ENCODE measurements around the gene SIL1.
A peak's percentile ranks its signal among the peaks of the same experiment; 100 is the strongest.

The SIL1 gene

GRCh38 chr5:138979684-138980280, 218.4 kb downstream of the SIL1 start:
- TF ChIP-seq CTCF (IDR thresholded peaks at IDR 0.05; ENCODE audit: low read depth, low read length), result no peak
- no peak for DNase-seq (ENCODE audit: low read depth in 2 of 2)
- H3K4me3 ChIP-seq (replicated peaks in 1 of 2; ENCODE audit: low read depth in 2 of 2, low read length in 2 of 2), result no peak overlapping the region

- H3K4me3 ChIP-seq (replicated peaks in 1 of 2; ENCODE audit: low read depth in 2 of 2, low read length in 2 of 2), result no peak overlapping the region
- no peak for TF ChIP-seq CTCF (IDR thresholded peaks at IDR 0.05; ENCODE audit: low read depth, low read length)
- DNase-seq (ENCODE audit: low read depth in 2 of 2), result no peak
Measured at GRCh38 chr5:138978581-138978980, 219.6 kb downstream of the SIL1 start.

- DNase-seq (ENCODE audit: low read depth in 2 of 2), result peak in 1 of 2 donors; percentile 43
- H3K4me3 ChIP-seq (replicated peaks in 1 of 2; ENCODE audit: low read depth in 2 of 2, low read length in 2 of 2), result no peak overlapping the region
- TF ChIP-seq CTCF (IDR thresholded peaks at IDR 0.05; ENCODE audit: low read depth, low read length), result no peak
Measured at GRCh38 chr5:138978080-138978479, 220.1 kb downstream of the SIL1 start.

GRCh38 chr5:138975098-138975847, 222.9 kb downstream of the SIL1 start:
- no peak for TF ChIP-seq CTCF (IDR thresholded peaks at IDR 0.05; ENCODE audit: low read depth, low read length)
- peak; percentile 90 to 92 for DNase-seq (ENCODE audit: low read depth in 2 of 2)
- H3K4me3 ChIP-seq (replicated peaks in 1 of 2; ENCODE audit: low read depth in 2 of 2, low read length in 2 of 2), result no peak overlapping the region

- DNase-seq (ENCODE audit: low read depth in 2 of 2), result peak; percentile 60 to 94
- no peak overlapping the region for H3K4me3 ChIP-seq (replicated peaks in 1 of 2; ENCODE audit: low read depth in 2 of 2, low read length in 2 of 2)
- TF ChIP-seq CTCF (IDR thresholded peaks at IDR 0.05; ENCODE audit: low read depth, low read length), result no peak
Measured at GRCh38 chr5:138974227-138975063, 223.7 kb downstream of the SIL1 start.

- no peak for TF ChIP-seq CTCF (IDR thresholded peaks at IDR 0.05; ENCODE audit: low read depth, low read length)
- H3K4me3 ChIP-seq (replicated peaks in 1 of 2; ENCODE audit: low read depth in 2 of 2, low read length in 2 of 2), result no peak overlapping the region
- no peak for DNase-seq (ENCODE audit: low read depth in 2 of 2)
Measured at GRCh38 chr5:138972836-138973235, 225.3 kb downstream of the SIL1 start.
